ENCODE measurements around the gene ARHGAP15. TPM values are rescaled to one million over a fixed set of nuclear protein-coding genes. Genes with fewer than 3 reads are reported as not detected.

Gene ARHGAP15
- total RNA-seq, 1 donor from 2014 or later, result 18.5 TPM

- Histone ChIP-seq H3K27me3 (ENCODE audit: low read depth) (no peaks in the 10 kb centered on the region), H3K4me1 (peaks cover 6% of the 10 kb centered on the region), H3K36me3 (no peaks in the 10 kb centered on the region), H3K27ac (peak overlapping the region; percentile 7), H3K9me3 (no peaks in the 10 kb centered on the region), H3K4me3 (no peak overlapping the region)
- TF ChIP-seq CTCF (IDR thresholded peaks at IDR 0.05), result no peak
- ATAC-seq, result no peak
- DNase-seq, result no peak
- intact Hi-C loops (cut with DNase I), result no loop called here
Measured at GRCh38 chr2:143526498-143526897, 397.3 kb downstream of the ARHGAP15 start.

DNA sequence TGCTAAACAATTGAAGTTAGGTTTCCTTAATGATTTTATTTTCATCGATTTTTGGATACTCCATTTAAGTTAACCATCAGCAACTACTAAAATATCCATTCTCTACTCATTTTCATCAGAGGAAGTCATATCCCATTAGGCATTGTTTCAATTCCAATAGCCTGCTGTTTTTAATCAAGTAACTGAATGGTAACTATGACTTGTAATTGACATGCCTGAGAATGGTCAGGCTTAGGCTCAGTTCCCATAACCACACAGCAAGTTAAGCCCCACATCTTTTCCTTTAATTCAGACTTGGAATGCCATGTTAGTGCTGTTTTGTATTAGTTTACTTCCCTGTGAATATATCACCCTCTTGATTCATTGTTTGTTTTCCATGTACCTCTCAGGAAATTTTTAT lies 398.8 kb downstream of the ARHGAP15 start:
- ATAC-seq, result no peak
- intact Hi-C loops (cut with DNase I), result no loop called here
- no peak for TF ChIP-seq CTCF (IDR thresholded peaks at IDR 0.05)

GRCh38 chr2:143529118-143529720 lies 400.0 kb downstream of the ARHGAP15 start:
- no peak overlapping the region for H3K4me3 ChIP-seq
- H3K4me1 ChIP-seq, result peaks cover 6% of the 10 kb centered on the region
- ATAC-seq, result no peak
- intact Hi-C loops (cut with DNase I), result no loop called here
- H3K27ac ChIP-seq, result no peak overlapping the region
- H3K9me3 ChIP-seq, result no peaks in the 10 kb centered on the region
- no peak for TF ChIP-seq CTCF (IDR thresholded peaks at IDR 0.05)
- no peaks in the 10 kb centered on the region for H3K36me3 ChIP-seq
- H3K27me3 ChIP-seq (ENCODE audit: low read depth), result no peaks in the 10 kb centered on the region
- DNase-seq, result no peak

More for the DNA sequence above, 398.8 kb downstream of the ARHGAP15 start:
- DNase-seq, result no peak
- no peaks in the 10 kb centered on the region for H3K27me3 ChIP-seq (ENCODE audit: low read depth)
- no peaks in the 10 kb centered on the region for H3K36me3 ChIP-seq
- peaks cover 6% of the 10 kb centered on the region for H3K4me1 ChIP-seq
- H3K9me3 ChIP-seq, result no peaks in the 10 kb centered on the region
- no peak overlapping the region for H3K4me3 ChIP-seq
- no peak overlapping the region for H3K27ac ChIP-seq

DNA sequence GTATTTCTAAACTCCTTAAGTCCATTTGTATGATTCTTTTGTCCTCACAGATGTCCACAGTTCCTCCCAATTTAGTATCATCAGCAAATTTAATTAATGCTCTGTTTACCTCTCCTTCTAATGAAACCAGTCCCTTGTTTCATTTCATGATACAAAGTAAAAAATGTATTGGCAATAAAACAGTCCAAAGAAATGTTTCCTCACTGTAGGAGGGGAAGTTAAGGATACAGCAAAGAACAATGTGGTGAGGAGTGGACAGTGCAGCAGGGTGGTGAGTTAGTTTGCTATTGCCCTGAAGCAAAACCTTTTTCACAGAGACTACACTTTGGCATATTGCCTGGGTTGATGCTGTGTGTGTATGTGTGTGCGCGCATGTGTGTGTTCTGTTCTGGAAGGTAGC lies 401.5 kb downstream of the ARHGAP15 start:
- Histone ChIP-seq H3K27me3 (ENCODE audit: low read depth) (no peaks in the 10 kb centered on the region), H3K9me3 (no peaks in the 10 kb centered on the region), H3K4me1 (peaks cover 6% of the 10 kb centered on the region), H3K27ac (no peak overlapping the region), H3K36me3 (no peaks in the 10 kb centered on the region), H3K4me3 (no peak overlapping the region)
- intact Hi-C loops (cut with DNase I), result no loop called here
- TF ChIP-seq CTCF (IDR thresholded peaks at IDR 0.05), result no peak
- no peak for DNase-seq
- ATAC-seq, result no peak

DNA sequence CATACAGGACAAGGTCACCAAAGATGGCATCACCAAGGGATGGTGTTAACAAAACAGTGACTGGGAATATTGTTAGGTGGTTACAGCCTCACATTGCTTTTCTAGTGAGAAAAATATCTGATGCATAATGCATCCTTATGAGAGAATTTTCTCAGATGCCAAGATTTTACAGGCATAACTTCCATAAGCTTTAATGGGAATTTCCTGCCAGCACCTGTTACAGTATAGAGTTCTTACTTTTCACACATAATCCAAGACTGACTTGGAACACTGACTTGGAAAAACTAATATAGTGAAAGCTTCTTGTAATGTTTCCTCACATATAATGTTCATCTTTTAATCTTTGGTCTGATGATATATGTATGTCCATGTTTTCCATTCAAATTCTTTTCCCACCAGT lies 402.8 kb downstream of the ARHGAP15 start:
- H3K4me3 ChIP-seq, result no peak overlapping the region
- intact Hi-C loops (cut with DNase I), result no loop called here

More for the DNA sequence above, 402.8 kb downstream of the ARHGAP15 start:
- Histone ChIP-seq H3K27ac (no peak overlapping the region), H3K4me1 (no peaks in the 10 kb centered on the region), H3K9me3 (no peaks in the 10 kb centered on the region), H3K36me3 (no peaks in the 10 kb centered on the region), H3K27me3 (ENCODE audit: low read depth) (no peaks in the 10 kb centered on the region)
- ATAC-seq (no peak), DNase-seq (no peak)
- no peak for TF ChIP-seq CTCF (IDR thresholded peaks at IDR 0.05)

All from lower lobe of right lung (tissue), 2 donors.